ENCODE results near the gene FGF14. TPM values are rescaled to one million over a fixed set of nuclear protein-coding genes. Genes with fewer than 3 reads are reported as not detected.

FGF14 gene
- total RNA-seq, 1 experiment from 2014 or later: 0.22 TPM

GRCh38 chr13:101695870-101696516 is 705.9 kb downstream of the FGF14 start:
- Histone ChIP-seq H2BK12ac (ENCODE audit: insufficient read length, low read depth, low read length) (no peak overlapping the region), H3K79me1 (ENCODE audit: insufficient read depth, low read depth, low read length, poor library complexity, severe bottlenecking) (no peaks in the 10 kb centered on the region), H2BK15ac (ENCODE audit: low read depth, low read length) (no peak overlapping the region), H3K79me2 (ENCODE audit: insufficient read depth, low read length) (no peaks in the 10 kb centered on the region), H3K18ac (ENCODE audit: insufficient read length, low read depth, low read length) (no peak overlapping the region), H2BK120ac (ENCODE audit: low read depth, low read length, poor library complexity, severe bottlenecking) (no peak overlapping the region), H3K9me3 (ENCODE audit: control insufficient read depth, low read depth, low read length) (no peaks in the 10 kb centered on the region), H3K4ac (ENCODE audit: low read depth, low read length) (no peak overlapping the region), H2AFZ (ENCODE audit: low read length) (no peak overlapping the region), H3K9ac (ENCODE audit: extremely low read depth, insufficient read length, low read length) (no peak overlapping the region), H4K8ac (replicated peaks; ENCODE audit: insufficient read length, low read depth, low read length) (no peak overlapping the region), H3K23ac (ENCODE audit: insufficient read length, low read depth, low read length) (no peak overlapping the region), H4K5ac (ENCODE audit: insufficient read length, low read depth, low read length) (no peak overlapping the region), H3K4me2 (ENCODE audit: insufficient read depth, insufficient read length, low read length) (no peak overlapping the region), H3K27ac (ENCODE audit: insufficient read length, low read depth, low read length) (no peak overlapping the region), H3K14ac (ENCODE audit: insufficient read depth, low read length) (no peak overlapping the region), H3K56ac (ENCODE audit: insufficient read length, low read depth, low read length) (no peak overlapping the region), H4K20me1 (ENCODE audit: control insufficient read depth, insufficient read depth, insufficient read length) (no peaks in the 10 kb centered on the region), H2AK5ac (ENCODE audit: insufficient read length, low read length) (no peak overlapping the region), H4K91ac (ENCODE audit: insufficient read length, low read depth, low read length) (no peak overlapping the region), H2BK20ac (ENCODE audit: low read depth, low read length, poor library complexity, severe bottlenecking) (no peak overlapping the region), H3T11ph (ENCODE audit: low read length) (no peak overlapping the region), H3K27me3 (ENCODE audit: insufficient read depth, low read length) (no peaks in the 10 kb centered on the region), H2BK5ac (ENCODE audit: insufficient read length, low read length) (no peak overlapping the region), H3K23me2 (ENCODE audit: insufficient read length, low read depth, low read length, poor library complexity, severe bottlenecking) (no peaks in the 10 kb centered on the region), H3K4me1 (ENCODE audit: insufficient read depth, low read length) (no peaks in the 10 kb centered on the region)
- no peaks in the 10 kb centered on the region for H3K36me3 Mint-ChIP-seq (ENCODE audit: insufficient read depth in 1 of 3, low read depth in 3 of 3)
- no peaks in the 10 kb centered on the region for H3K9me3 Mint-ChIP-seq
- H3K27ac Mint-ChIP-seq: no peak overlapping the region
- H3K27me3 Mint-ChIP-seq (ENCODE audit: low read depth): peaks cover 5% of the 10 kb centered on the region
- no peak for TF ChIP-seq CTCF (conservative IDR thresholded peaks at IDR 0.05)
- H3K4me1 Mint-ChIP-seq: no peaks in the 10 kb centered on the region
- H3K4me3 Mint-ChIP-seq: no peak overlapping the region
- no peak for DNase-seq
- WGBS (ENCODE audit: extremely low coverage, insufficient read length, low lambda C conversion rate): no CpG with 5 or more reads among the region's 4 CpGs

Measured in H9 (cell line).